Measurements from ENCODE around the gene ALAS1.

The ALAS1 gene

DNA sequence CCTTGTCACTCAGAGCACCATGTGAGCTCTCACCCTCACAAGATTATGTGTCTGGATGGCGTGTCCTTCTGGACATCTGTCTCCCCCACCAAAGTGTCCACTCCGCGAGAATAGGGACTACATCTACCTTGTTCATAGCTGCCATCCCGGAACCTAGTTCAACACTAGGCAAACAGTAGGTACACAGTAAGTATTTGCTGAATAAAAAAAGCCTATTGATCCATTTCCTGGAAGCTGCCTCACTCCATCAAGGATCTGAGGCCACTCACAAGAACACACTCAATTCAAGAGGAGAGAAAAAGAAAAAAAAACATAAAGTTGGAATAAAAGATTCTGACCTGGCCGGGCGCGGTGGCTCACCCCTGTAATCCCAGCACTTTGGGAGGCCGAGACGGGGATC, 11.2 kb upstream of the ALAS1 start:
- no peak overlapping the region for H3K27ac ChIP-seq (ENCODE audit: low read length)
- 0 out of 2 replicates have a peak, but pooled peaks cover 2% of the 10 kb centered on the region for H3K4me1 ChIP-seq (ENCODE audit: low read length)
- H3K27me3 ChIP-seq (ENCODE audit: low read depth, low read length): no peaks in the 10 kb centered on the region
- no peaks in the 10 kb centered on the region for H4K20me1 ChIP-seq (ENCODE audit: insufficient read depth, low read length)
- H3K9me3 ChIP-seq (ENCODE audit: insufficient read depth, low read length): no peaks in the 10 kb centered on the region
- TF ChIP-seq, protein P1, sequence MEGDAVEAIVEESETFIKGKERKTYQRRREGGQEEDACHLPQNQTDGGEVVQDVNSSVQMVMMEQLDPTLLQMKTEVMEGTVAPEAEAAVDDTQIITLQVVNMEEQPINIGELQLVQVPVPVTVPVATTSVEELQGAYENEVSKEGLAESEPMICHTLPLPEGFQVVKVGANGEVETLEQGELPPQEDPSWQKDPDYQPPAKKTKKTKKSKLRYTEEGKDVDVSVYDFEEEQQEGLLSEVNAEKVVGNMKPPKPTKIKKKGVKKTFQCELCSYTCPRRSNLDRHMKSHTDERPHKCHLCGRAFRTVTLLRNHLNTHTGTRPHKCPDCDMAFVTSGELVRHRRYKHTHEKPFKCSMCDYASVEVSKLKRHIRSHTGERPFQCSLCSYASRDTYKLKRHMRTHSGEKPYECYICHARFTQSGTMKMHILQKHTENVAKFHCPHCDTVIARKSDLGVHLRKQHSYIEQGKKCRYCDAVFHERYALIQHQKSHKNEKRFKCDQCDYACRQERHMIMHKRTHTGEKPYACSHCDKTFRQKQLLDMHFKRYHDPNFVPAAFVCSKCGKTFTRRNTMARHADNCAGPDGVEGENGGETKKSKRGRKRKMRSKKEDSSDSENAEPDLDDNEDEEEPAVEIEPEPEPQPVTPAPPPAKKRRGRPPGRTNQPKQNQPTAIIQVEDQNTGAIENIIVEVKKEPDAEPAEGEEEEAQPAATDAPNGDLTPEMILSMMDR (IDR thresholded peaks at IDR 0.05; ENCODE audit: low read depth, low read length): no peak
- TF ChIP-seq EZH2phosphoT487 (IDR thresholded peaks at IDR 0.05; ENCODE audit: low read depth): no peak
- H3K79me2 ChIP-seq (ENCODE audit: low read length): no peaks in the 10 kb centered on the region
- H3K4me3 ChIP-seq (ENCODE audit: low read length): no peak overlapping the region
- no peaks in the 10 kb centered on the region for H3K36me3 ChIP-seq (replicated peaks; ENCODE audit: low read depth, low read length)
- no peak overlapping the region for H3K9ac ChIP-seq (ENCODE audit: low read length)
- no peak overlapping the region for H2AFZ ChIP-seq (ENCODE audit: low read depth, low read length)
- no peak overlapping the region for H3K4me2 ChIP-seq (ENCODE audit: low read length)

DNA sequence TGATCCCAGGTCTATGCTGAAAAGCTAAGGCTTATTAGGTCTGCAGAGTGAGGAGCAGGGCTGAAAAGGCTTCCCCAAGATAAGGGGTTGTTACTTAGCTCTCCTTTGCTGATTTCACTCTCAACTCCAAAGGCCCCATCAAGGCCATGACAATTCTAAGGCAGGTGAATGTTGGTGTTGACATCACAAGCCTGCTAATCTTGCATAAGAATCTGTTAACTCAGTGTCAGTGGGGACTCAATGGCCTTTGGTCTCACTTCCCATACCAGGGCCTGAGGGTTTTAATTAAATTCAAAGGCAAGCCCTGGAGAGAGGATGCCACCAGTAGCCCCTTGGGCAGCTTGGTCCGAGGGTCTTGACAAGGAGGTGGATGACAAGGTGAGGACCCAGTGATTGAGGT, 9.4 kb upstream of the ALAS1 start:
- no peaks in the 10 kb centered on the region for H3K9me3 ChIP-seq (ENCODE audit: insufficient read depth, low read length)

DNA sequence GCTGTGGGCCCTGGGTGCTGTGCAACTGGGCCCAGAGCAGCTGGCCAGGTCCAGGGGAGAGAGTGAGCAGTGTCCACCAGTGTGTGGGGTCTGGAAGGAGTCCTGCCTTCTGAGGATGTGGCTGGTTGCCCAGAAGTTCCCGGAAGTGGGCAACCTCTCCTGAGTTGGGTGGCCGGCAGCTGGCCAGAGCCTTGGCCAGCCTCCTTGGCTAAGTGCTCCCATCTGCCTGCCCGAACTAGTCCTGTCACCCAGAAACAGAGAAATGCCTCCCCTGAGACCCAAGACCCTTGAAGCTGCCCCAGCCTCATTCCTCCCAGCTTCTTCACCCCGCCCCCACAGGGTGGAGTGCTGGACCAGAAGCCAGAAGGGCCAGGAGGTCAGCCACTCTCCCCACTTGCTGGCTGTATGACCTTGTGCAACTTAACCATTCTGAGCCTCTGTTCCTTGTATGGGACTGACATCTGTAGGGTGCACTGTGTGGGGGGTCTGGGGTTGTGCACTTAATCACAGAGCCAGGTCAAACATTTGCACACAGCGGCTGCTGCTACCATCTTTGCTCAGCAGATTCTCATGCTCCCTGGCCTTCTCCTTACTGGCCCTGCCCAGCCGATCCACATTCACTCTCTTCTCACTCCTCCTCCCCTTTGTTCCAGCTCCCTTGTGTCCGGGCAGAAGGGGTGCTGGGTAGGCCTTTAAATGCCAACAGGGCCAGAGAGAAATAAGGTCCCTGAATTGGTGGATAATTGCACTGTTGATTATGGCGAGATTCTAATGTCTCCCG, 7.5 kb upstream of the ALAS1 start:
- H3K4me3 ChIP-seq (ENCODE audit: low read length): no peak overlapping the region
- no peak overlapping the region for H2AFZ ChIP-seq (ENCODE audit: low read depth, low read length)
- no peaks in the 10 kb centered on the region for H3K36me3 ChIP-seq (replicated peaks; ENCODE audit: low read depth, low read length)
- H3K27ac ChIP-seq (ENCODE audit: low read length): no peak overlapping the region
- H3K79me2 ChIP-seq (ENCODE audit: low read length): no peaks in the 10 kb centered on the region
- H3K4me1 ChIP-seq (ENCODE audit: low read length): 0 out of 2 replicates have a peak, but pooled peaks cover 2% of the 10 kb centered on the region
- no peak overlapping the region for H3K9ac ChIP-seq (ENCODE audit: low read length)
- H3K4me2 ChIP-seq (ENCODE audit: low read length): no peak overlapping the region
- H3K9me3 ChIP-seq (ENCODE audit: insufficient read depth, low read length): no peaks in the 10 kb centered on the region
- TF ChIP-seq EZH2phosphoT487 (IDR thresholded peaks at IDR 0.05; ENCODE audit: low read depth): no peak
- TF ChIP-seq, protein P1 (IDR thresholded peaks at IDR 0.05; ENCODE audit: low read depth, low read length): no peak
- no peaks in the 10 kb centered on the region for H3K27me3 ChIP-seq (ENCODE audit: low read depth, low read length)
- H4K20me1 ChIP-seq (ENCODE audit: insufficient read depth, low read length): no peaks in the 10 kb centered on the region

More for the DNA sequence above, 9.4 kb upstream of the ALAS1 start:
- Histone ChIP-seq H3K9ac (ENCODE audit: low read length) (no peak overlapping the region), H3K79me2 (ENCODE audit: low read length) (no peaks in the 10 kb centered on the region), H3K36me3 (replicated peaks; ENCODE audit: low read depth, low read length) (no peaks in the 10 kb centered on the region), H3K4me2 (ENCODE audit: low read length) (no peak overlapping the region), H3K4me1 (ENCODE audit: low read length) (0 out of 2 replicates have a peak, but pooled peaks cover 2% of the 10 kb centered on the region), H3K27ac (ENCODE audit: low read length) (no peak overlapping the region), H2AFZ (ENCODE audit: low read depth, low read length) (no peak overlapping the region), H4K20me1 (ENCODE audit: insufficient read depth, low read length) (no peaks in the 10 kb centered on the region), H3K27me3 (ENCODE audit: low read depth, low read length) (no peaks in the 10 kb centered on the region), H3K4me3 (ENCODE audit: low read length) (no peak overlapping the region)
- TF ChIP-seq, protein P1 (IDR thresholded peaks at IDR 0.05; ENCODE audit: low read depth, low read length): no peak
- no peak for TF ChIP-seq EZH2phosphoT487 (IDR thresholded peaks at IDR 0.05; ENCODE audit: low read depth)

DNA sequence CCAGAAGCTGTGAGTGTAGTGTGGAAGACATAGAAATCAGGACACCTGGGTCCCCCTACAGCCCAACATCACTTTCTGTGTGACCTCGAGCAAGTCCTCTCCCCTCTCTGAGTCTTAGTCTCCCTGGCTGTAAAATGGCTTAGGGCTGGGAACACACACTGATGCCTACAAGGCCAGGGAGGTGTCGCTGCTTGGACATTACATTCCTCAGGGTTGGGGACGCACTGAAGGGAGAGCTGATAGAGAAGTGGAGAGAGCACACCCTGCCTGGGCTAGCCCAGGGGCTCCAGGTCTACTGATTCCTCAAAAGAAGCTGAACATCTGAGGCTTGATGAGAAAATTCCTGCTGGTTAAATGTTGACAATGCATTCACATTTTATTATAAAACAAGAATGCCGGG, 6.3 kb upstream of the ALAS1 start:
- TF ChIP-seq EZH2phosphoT487 (IDR thresholded peaks at IDR 0.05; ENCODE audit: low read depth): no peak
- TF ChIP-seq, protein P1 (IDR thresholded peaks at IDR 0.05; ENCODE audit: low read depth, low read length): no peak
- Histone ChIP-seq H3K4me1 (ENCODE audit: low read length) (0 out of 2 replicates have a peak, but pooled peaks cover 2% of the 10 kb centered on the region), H2AFZ (ENCODE audit: low read depth, low read length) (no peak overlapping the region), H3K4me3 (ENCODE audit: low read length) (no peak overlapping the region), H3K27me3 (ENCODE audit: low read depth, low read length) (no peaks in the 10 kb centered on the region), H4K20me1 (ENCODE audit: insufficient read depth, low read length) (no peaks in the 10 kb centered on the region), H3K27ac (ENCODE audit: low read length) (no peak overlapping the region), H3K4me2 (ENCODE audit: low read length) (no peak overlapping the region), H3K9me3 (ENCODE audit: insufficient read depth, low read length) (no peaks in the 10 kb centered on the region), H3K9ac (ENCODE audit: low read length) (no peak overlapping the region), H3K36me3 (replicated peaks; ENCODE audit: low read depth, low read length) (no peaks in the 10 kb centered on the region), H3K79me2 (ENCODE audit: low read length) (no peaks in the 10 kb centered on the region)
